T1000 (cell line): Measurements from ENCODE around the gene TYR.
"Not testable (repeated sequence)": the region's sequence is repeated elsewhere in the genome, so short reads cannot be mapped to it uniquely, and the experiment has no call there.

Experiments
- DNase-seq: peaks from one replicate; lab custom pipeline; 2025; ENCODE audit warnings: mixed read lengths; lab: John Stamatoyannopoulos, UW

Gene TYR

DNA sequence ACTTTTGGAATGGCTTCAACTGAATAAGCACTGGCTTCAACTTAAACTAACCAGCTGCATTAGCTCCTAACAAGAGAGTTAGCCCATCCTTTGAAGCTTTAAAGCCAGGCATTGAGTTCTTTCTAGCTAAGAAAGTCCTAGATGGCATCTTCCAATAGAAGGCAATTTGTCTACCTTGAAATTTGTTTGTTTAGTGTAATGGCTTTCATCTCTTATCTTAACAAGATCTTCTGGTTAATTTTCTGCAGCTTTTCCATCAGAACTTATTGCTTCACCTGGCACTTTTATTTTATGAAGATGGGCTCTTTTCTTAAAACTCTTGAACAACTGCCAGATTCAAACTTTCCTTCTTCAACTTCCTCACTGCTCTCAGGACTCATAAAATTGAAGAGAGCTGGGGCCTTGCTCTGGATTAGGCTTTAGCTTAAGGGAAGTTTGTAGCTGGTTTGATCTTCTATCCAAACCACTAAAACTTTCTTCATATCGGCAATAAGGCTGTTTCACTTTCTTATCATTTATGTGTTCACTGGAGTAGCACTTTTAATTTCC lies 94.9 kb downstream of the TYR start:
- not testable (repeated sequence) for DNase-seq

DNA sequence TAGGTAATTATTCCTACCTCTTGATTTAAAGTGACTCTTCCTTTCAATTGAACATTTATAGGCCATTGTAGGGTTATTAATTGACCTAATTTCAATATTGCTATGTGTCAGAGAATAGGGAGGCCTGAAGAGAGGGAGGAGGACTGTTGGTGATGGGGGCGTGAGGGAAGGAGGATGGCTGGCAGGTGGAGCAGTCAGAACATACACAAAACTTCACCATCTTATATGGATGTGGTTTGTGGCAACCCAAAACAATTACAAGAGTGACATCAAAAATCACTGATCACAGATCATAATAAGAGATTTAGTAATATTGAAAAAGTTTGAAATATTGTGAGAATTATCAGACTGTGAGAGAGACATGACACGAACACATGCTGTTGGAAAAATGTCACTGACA lies 95.5 kb downstream of the TYR start:
- DNase-seq, result not testable (repeated sequence)

DNA sequence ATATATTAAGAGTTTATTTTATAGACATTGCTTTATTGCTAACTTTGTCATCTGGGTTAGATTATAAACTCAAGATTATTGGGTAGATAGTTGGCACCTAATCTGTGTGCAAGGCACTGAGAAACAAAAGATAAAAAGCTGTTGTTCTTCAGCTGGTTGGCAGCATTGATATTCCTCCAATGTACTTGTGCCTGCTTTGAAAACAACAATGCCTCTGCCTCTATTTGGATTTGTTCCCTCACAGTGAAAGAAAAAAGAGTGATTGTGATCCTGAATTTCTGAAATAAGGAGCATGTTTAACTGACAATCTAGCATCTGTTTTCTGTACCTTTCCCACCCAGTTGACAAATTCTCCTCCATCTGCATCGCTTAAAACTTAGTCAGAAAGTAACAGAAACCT lies 98.3 kb downstream of the TYR start:
- no peak for DNase-seq

DNA sequence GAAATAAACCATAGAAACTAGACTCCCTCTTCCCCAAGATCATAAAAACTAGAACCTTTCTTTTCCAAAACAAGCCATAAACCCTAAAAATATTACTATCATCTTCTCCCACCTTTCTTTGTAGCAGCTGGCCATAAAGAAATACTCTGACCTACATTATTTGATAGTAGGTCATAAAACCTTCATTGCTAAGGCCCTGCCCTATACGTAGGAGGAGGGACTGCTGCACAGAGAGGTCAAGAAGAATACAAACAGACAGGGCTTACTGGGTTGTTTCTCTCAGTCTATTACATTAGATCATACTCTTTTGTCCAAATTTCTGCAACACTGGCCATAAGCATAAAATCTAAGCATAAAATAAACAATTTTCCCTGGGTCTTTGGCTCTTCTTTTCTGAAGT lies 101.5 kb downstream of the TYR start:
- DNase-seq, result no peak

GRCh38 chr11:89281032-89281677 lies 103.5 kb downstream of the TYR start:
- not testable (repeated sequence) for DNase-seq

GRCh38 chr11:89286601-89287000 lies 108.9 kb downstream of the TYR start:
- not testable (repeated sequence) for DNase-seq

GRCh38 chr11:89288004-89288403 lies 110.3 kb downstream of the TYR start:
- DNase-seq, result not testable (repeated sequence)

DNA sequence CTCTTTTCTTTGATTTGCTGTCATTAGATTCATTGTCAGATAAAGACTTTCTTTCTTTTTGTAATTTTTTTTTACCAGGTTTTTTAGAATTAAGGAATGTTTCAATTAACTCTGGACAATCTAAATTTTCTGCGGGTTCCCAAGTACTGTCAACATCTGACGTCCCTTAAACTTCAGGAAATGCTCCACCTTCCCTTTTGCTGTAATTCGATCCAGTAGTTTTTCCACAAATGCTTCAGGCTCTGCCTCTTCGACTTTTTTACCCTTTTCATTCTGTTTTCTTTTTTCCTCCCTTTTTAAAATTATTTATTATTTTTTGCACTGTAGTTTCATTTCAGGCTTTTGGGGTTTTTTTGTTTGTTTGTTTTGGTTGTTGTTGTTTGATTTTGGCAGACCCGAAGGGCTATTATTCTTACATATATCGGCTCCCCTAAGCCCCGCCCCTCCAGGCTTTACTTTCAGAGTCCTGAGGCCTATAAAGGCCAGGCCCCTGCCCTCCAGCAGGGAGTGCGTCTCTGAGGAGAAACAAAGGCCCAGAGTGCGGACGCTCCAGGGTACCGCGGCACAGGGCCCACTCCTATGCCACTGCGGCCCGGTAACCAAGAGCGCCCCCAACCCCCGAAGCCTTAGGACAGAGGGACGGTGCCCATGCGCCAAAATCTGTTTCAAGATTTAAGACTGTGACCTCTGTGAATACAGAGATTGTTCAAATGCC lies 116.4 kb downstream of the TYR start:
- DNase-seq, result no peak

DNA sequence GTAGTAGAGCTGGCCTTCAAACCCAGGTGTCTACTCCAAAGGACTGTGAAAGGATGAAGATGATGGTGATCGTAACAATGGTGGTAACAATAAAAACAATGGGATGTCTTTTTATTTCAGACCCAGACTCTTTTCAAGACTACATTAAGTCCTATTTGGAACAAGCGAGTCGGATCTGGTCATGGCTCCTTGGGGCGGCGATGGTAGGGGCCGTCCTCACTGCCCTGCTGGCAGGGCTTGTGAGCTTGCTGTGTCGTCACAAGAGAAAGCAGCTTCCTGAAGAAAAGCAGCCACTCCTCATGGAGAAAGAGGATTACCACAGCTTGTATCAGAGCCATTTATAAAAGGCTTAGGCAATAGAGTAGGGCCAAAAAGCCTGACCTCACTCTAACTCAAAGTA lies 117.3 kb downstream of the TYR start:
- DNase-seq, result not testable (repeated sequence)

DNA sequence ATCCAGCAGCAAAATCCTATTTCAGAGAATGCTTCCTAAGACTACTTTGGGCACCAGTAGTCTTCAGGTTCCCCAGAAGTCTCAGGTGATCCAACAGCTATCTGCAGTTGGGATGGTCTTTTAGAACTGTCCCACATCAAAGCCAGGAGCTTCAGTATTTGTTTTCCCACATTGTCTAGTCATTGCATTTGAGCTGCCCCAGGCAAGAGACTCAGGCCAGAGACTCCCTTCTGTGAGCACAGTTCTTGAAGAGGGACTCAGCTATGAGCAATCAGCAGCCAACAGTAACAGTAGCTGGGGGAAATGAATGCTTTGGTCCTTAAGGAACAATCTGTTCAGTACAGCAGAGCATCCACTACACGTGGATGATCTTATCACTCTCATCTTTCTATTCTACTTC lies 125.4 kb downstream of the TYR start:
- not testable (repeated sequence) for DNase-seq

DNA sequence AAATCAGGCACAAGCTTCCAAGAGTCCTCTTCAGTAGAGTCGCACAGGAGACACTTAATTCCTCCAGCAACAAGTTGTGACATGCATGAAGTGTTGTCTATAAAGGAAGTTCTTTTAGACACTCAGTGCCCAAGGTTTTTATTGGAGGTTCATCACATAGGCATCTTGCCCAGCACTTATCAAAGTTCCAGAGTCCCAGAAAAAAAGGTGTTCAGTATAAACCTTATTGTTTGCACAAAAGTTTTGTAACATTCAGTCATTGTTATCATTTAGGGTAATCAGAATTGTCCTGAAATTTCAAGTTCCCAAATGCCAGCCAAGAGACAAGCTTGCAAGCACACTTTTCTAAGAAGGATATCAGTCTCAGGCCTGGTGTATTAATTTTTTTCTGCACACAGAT lies 130.6 kb downstream of the TYR start:
- not testable (repeated sequence) for DNase-seq

DNA sequence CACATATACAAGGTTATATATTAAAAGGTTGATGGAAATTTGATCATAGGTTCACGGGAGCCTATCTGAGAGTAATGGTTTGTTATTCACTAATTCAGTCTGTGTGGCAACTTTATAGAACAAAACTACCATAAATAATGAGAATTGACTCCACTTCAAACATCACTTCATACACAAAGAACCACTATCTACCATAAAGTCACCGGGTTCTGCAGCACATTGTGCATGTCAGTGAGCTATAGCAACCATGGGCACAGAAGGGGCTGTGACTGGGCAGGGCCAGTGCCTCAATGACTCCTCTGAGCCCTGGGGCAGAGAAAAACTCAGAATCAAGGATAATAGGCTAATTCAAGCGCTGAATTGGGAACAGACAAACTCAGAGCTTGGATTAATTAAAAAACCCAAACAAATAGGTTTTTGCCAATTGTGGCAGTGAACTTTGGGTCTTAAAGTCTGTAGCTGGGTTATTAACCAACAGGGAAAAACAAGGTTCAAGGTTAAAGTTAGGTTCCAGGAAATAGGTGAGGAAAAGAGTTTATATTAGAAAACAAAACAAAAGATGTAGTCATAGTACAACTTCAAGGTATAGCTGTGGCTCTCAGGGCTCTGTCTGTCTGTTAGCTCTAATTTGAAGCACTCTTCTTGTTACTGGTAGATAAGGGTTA lies 131.8 kb downstream of the TYR start:
- not testable (repeated sequence) for DNase-seq

DNA sequence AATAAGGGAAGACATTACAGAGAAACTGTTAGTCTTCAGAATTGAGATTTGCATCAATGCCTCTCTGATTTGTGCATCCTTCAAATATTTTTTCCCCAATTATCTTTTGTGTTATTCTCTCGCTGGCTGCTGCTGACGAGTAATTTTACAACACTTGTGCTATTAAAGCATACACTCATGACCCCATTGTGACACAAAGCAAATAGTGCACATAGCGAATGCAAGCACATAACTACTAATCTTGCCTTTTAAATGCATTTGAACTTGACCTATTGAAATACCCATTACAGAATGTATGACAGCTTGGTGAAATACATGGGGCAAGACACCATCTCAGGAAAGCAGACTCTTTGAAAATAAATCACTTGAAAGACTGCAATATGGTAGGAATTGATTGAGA lies 132.9 kb downstream of the TYR start:
- not testable (repeated sequence) for DNase-seq

DNA sequence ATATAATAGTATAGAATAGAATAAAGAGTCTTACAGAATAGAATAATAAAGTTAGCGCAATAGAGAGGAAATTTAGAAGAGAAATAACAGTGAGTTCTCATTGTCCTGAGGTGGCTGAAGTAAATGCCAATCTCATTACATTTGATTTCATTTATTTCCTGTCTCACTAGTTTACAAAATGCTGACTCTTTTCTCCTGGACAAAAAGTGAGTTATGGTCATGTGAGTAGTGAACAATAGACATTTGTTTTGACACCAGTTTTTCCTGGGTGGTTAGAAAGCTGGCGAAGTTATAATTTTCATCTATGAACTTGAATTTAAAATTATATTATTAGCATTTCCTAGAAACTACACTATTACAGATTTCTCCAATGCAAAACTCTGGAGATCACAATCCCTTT lies 143.7 kb downstream of the TYR start:
- DNase-seq, result no peak

- DNase-seq, result no peak
Observed at GRCh38 chr11:89327885-89328284, 150.2 kb downstream of the TYR start.

GRCh38 chr11:89331940-89332339 lies 154.3 kb downstream of the TYR start:
- not testable (repeated sequence) for DNase-seq

GRCh38 chr11:89333704-89334103 lies 156.0 kb downstream of the TYR start:
- DNase-seq, result not testable (repeated sequence)

DNA sequence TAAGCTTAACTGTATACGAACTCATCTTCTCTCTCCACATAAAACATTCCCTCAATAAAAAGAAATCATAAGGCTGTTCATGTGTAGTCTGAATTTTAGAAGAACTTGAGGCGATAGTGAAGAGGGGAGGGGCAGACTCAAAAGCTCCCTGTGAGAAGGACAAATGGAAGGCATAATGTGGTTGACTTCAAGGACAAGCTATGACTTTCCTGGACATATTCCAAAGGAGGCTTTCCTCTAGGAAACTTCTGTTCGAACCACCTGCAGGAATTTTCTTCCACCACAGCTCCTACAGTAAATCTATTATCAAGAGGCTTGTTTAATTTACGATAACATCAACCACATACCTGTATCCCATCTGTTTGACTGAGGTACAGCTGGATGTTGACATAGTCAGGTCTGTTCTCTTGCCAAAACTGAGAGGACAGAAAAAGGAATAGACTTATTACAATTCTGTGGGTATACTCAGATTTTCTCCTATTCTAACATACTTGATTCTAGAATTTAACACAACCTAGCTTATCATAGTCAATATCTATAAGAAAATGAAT lies 159.5 kb downstream of the TYR start:
- not testable (repeated sequence) for DNase-seq

GRCh38 chr11:89338073-89338472 lies 160.4 kb downstream of the TYR start:
- DNase-seq, result not testable (repeated sequence)

GRCh38 chr11:89340450-89340849 lies 162.8 kb downstream of the TYR start:
- DNase-seq, result not testable (repeated sequence)

GRCh38 chr11:89342880-89343572 lies 165.4 kb downstream of the TYR start:
- not testable (repeated sequence) for DNase-seq
